COLO668 (cell line): ENCODE measurements around the gene NCKAP5L.
"Not testable (repeated sequence)": the region's sequence is repeated elsewhere in the genome, so short reads cannot be mapped to it uniquely, and the experiment has no call there.

Experiments used
- DNase-seq: peaks from one replicate; lab custom pipeline; 2025; ENCODE audit not compliant: unreplicated experiment; lab: John Stamatoyannopoulos, UW

Gene NCKAP5L

GRCh38 chr12:49866859-49867569 is 38.8 kb upstream of the NCKAP5L start:
- peak; percentile 38 for DNase-seq

GRCh38 chr12:49865782-49866135 is 37.5 kb upstream of the NCKAP5L start:
- DNase-seq = no peak

GRCh38 chr12:49865109-49865781 is 37.0 kb upstream of the NCKAP5L start:
- DNase-seq = no peak

- no peak for DNase-seq
Measured at GRCh38 chr12:49864798-49865090, 36.5 kb upstream of the NCKAP5L start.

- DNase-seq = no peak
Measured at GRCh38 chr12:49863946-49864797, 36.0 kb upstream of the NCKAP5L start.

- DNase-seq = not testable (repeated sequence)
Measured at GRCh38 chr12:49860921-49861320, 32.7 kb upstream of the NCKAP5L start.

GRCh38 chr12:49855890-49856289 is 27.7 kb upstream of the NCKAP5L start:
- DNase-seq = not testable (repeated sequence)

- DNase-seq = no peak
Measured at GRCh38 chr12:49854976-49855375, 26.8 kb upstream of the NCKAP5L start.

- no peak for DNase-seq
Measured at GRCh38 chr12:49853671-49854070, 25.5 kb upstream of the NCKAP5L start.

GRCh38 chr12:49847161-49847560 is 18.9 kb upstream of the NCKAP5L start:
- no peak for DNase-seq

GRCh38 chr12:49846032-49846431 is 17.8 kb upstream of the NCKAP5L start:
- no peak for DNase-seq

- DNase-seq = no peak
Measured at GRCh38 chr12:49843876-49844437, 15.7 kb upstream of the NCKAP5L start.

- no peak for DNase-seq
Measured at GRCh38 chr12:49843411-49843810, 15.2 kb upstream of the NCKAP5L start.

- peak; percentile 88 for DNase-seq
Measured at GRCh38 chr12:49842519-49843352, 14.5 kb upstream of the NCKAP5L start, which contains the start of gene BCDIN3D. Gene BCDIN3D, minus strand, starts transcription at chr12:49843106. Its CDS starts 19 bp downstream, at chr12:49843087.

- no peak for DNase-seq
Measured at GRCh38 chr12:49838973-49839633, 10.9 kb upstream of the NCKAP5L start.

- no peak for DNase-seq
Measured at GRCh38 chr12:49832836-49833421, 4.7 kb upstream of the NCKAP5L start.

GRCh38 chr12:49831717-49832116 is 3.5 kb upstream of the NCKAP5L start:
- DNase-seq = no peak

- DNase-seq = peak; percentile 30
Measured at GRCh38 chr12:49827401-49828099, 663 bp downstream of the NCKAP5L start.

- no peak for DNase-seq
Measured at GRCh38 chr12:49827051-49827400, 1.2 kb downstream of the NCKAP5L start.
